ENCODE measurements around the gene TRIM75.

- TF ChIP-seq FOXP1 (IDR thresholded peaks at IDR 0.05): no peak
- TF ChIP-seq FOXP1 (CRISPR knock-in tag; IDR thresholded peaks at IDR 0.05): no peak
- no peak for TF ChIP-seq TFE3 (CRISPR knock-in tag; IDR thresholded peaks at IDR 0.05)
- TF ChIP-seq ZFP36 (IDR thresholded peaks at IDR 0.05; ENCODE audit: borderline replicate concordance, low read depth, low read length, partially characterized antibody): no peak
- TF ChIP-seq ZNF143 (CRISPR knock-in tag; IDR thresholded peaks at IDR 0.05): no peak
- no peak for TF ChIP-seq POLR2A (IDR thresholded peaks at IDR 0.05; ENCODE audit: insufficient read depth in 1 of 2, low read depth in 2 of 2, low read length in 2 of 2)
- no peak for TF ChIP-seq MTA1 (CRISPR knock-in tag; IDR thresholded peaks at IDR 0.05; ENCODE audit: borderline replicate concordance)
- no peak for TF ChIP-seq ZNF484 (CRISPR knock-in tag; IDR thresholded peaks at IDR 0.05; ENCODE audit: borderline replicate concordance, low read depth)
- no peak for TF ChIP-seq SIN3A (IDR thresholded peaks at IDR 0.05; ENCODE audit: borderline replicate concordance, low read depth, low read length)
Observed at GRCh38 chr4:165005352-165005925, 48.2 kb upstream of the TRIM75 start.
